Ramos (cell line): ENCODE data around the gene MEF2B.
"Not testable (repeated sequence)": the region's sequence is repeated elsewhere in the genome, so short reads cannot be mapped to it uniquely, and the experiment has no call there.

Experiments used
- in situ Hi-C: fragments of 300-500 bp; cut with MboI; formaldehyde crosslinking; loops from one replicate; pipeline ENCODE4 v1.14.3; 2022; ENCODE audit warnings: low sequenced_read_pairs; ENCODE audit not compliant: unreplicated experiment

Gene MEF2B

GRCh38 chr19:19201697-19202630 lies 31.9 kb upstream of the MEF2B start:
- in situ Hi-C loops = no loop called here

- in situ Hi-C loops = no loop called here
These were observed 23.9 kb upstream of the MEF2B start for GRCh38 chr19:19193926-19194325.

GRCh38 chr19:19192910-19193423 lies 22.9 kb upstream of the MEF2B start:
- in situ Hi-C loops = no loop called here

- in situ Hi-C loops = no loop called here
These were observed 22.2 kb upstream of the MEF2B start, which contains the start of the genes BORCS8 and RFXANK for GRCh38 chr19:19192078-19192882. BORCS8 (minus strand) TSS chr19:19192152; CDS start chr19:19192117, 35 bp downstream. RFXANK (plus strand) TSS chr19:19192258; CDS start chr19:19193947, 1,689 bp downstream.

GRCh38 chr19:19191768-19192077 lies 21.7 kb upstream of the MEF2B start:
- in situ Hi-C loops = no loop called here

GRCh38 chr19:19186742-19187141 lies 16.7 kb upstream of the MEF2B start:
- in situ Hi-C loops = loop anchor here (10.0 kb wide), 1 partner anchor 308 kb away; no protein-coding TSS in a partner anchor

GRCh38 chr19:19185853-19186740 lies 16.0 kb upstream of the MEF2B start:
- in situ Hi-C loops = loop anchor here (10.0 kb wide), 1 partner anchor 309 kb away; no protein-coding TSS in a partner anchor

GRCh38 chr19:19181488-19181998 lies 11.5 kb upstream of the MEF2B start:
- in situ Hi-C loops = loop anchor here (10.0 kb wide), 1 partner anchor 313 kb away; no protein-coding TSS in a partner anchor

- in situ Hi-C loops = loop anchor here (10.0 kb wide), 1 partner anchor 315 kb away; no protein-coding TSS in a partner anchor
These were observed 9.7 kb upstream of the MEF2B start for GRCh38 chr19:19179548-19180441.

- in situ Hi-C loops = no loop called here
These were observed 6.9 kb upstream of the MEF2B start for GRCh38 chr19:19176950-19177349.

- in situ Hi-C loops = not testable (repeated sequence)
These were observed 3.2 kb upstream of the MEF2B start for GRCh38 chr19:19173243-19173642.

- in situ Hi-C loops = no loop called here
These were observed 1.9 kb upstream of the MEF2B start for GRCh38 chr19:19171821-19172532.

- in situ Hi-C loops = no loop called here
These were observed 1.0 kb upstream of the MEF2B start for GRCh38 chr19:19170873-19171672.

GRCh38 chr19:19169236-19170052 lies 619 bp downstream of the MEF2B start:
- in situ Hi-C loops = no loop called here

GRCh38 chr19:19167612-19168011 lies 2.5 kb downstream of the MEF2B start:
- in situ Hi-C loops = no loop called here

GRCh38 chr19:19165396-19165795 lies 4.7 kb downstream of the MEF2B start:
- in situ Hi-C loops = no loop called here
